Smooth muscle cell (in vitro differentiated cells): ENCODE results near the gene MYT1. TPM values are rescaled to one million over a fixed set of nuclear protein-coding genes. Genes with fewer than 3 reads are reported as not detected.

Experiments used
- DNase-seq: peaks from one replicate; lab custom pipeline; 2025; ENCODE audit not compliant: unreplicated experiment; lab: John Stamatoyannopoulos, UW
- H2AFZ ChIP-seq: fragments of 200-600 bp; sonication (generic); 2 replicates; pipeline ENCODE4 v1.6.0; 2016; ENCODE audit warnings: antibody characterized with exemption, low read depth, mild to moderate bottlenecking
- H3F3A ChIP-seq: fragments of 200-600 bp; sonication (generic); 2 replicates; pipeline ENCODE4 v1.6.0; 2017; ENCODE audit warnings: antibody characterized with exemption, low read depth
- H3K27ac ChIP-seq: fragments of 200-600 bp; sonication (generic); 2 replicates; pipeline ENCODE4 v1.5.1; 2016; ENCODE audit warnings: low read depth, mild to moderate bottlenecking
- H3K27me3 ChIP-seq: fragments of 200-600 bp; sonication (generic); 2 replicates; pipeline ENCODE4 v1.6.1; 2016; ENCODE audit warnings: low read depth, mild to moderate bottlenecking
- H3K36me3 ChIP-seq: fragments of 200-600 bp; sonication (generic); 2 replicates; pipeline ENCODE4 v1.5.1; 2016; ENCODE audit warnings: low read depth
- H3K4me1 ChIP-seq: fragments of 200-600 bp; sonication (generic); 2 replicates; pipeline ENCODE4 v1.5.1; 2016; ENCODE audit warnings: low read depth
- H3K4me2 ChIP-seq: fragments of 200-600 bp; sonication (generic); 2 replicates; pipeline ENCODE4 v1.6.0; 2016; ENCODE audit warnings: mild to moderate bottlenecking
- H3K4me3 ChIP-seq: fragments of 200-600 bp; sonication (generic); 2 replicates; pipeline ENCODE4 v1.5.1; 2016; ENCODE audit warnings: mild to moderate bottlenecking
- H3K79me2 ChIP-seq: fragments of 200-600 bp; sonication (generic); 2 replicates; pipeline ENCODE4 v1.6.0; 2016; ENCODE audit warnings: low read depth, mild to moderate bottlenecking
- H3K9ac ChIP-seq: fragments of 200-600 bp; sonication (generic); 2 replicates; pipeline ENCODE4 v1.6.0; 2016; ENCODE audit warnings: low read depth
- H3K9me3 ChIP-seq: fragments of 200-600 bp; sonication (generic); replicated peaks from 2 replicates; pipeline ENCODE4 v1.5.1; 2016; ENCODE audit warnings: low read depth
- H4K20me1 ChIP-seq: fragments of 200-600 bp; sonication (generic); 2 replicates; pipeline ENCODE4 v1.6.0; 2016; ENCODE audit warnings: low read depth
- CTCF ChIP-seq: fragments of 200-600 bp; sonication (generic); IDR thresholded peaks from 2 replicates; pipeline ENCODE4 v1.5.1; 2017; ENCODE audit warnings: borderline replicate concordance, mild to moderate bottlenecking, antibody characterized with exemption; ENCODE audit not compliant: insufficient read depth, poor library complexity, severe bottlenecking
- WGBS: methylation state at CpG from one replicate; pipeline ENCODE4 v1.1.7; 2016; ENCODE audit warnings: low lambda C conversion rate; 5-methylcytosine and 5-hydroxymethylcytosine counted together
- polyA plus RNA-seq: library from polyadenylated mRNA; unstranded; fragments of >200 nt; fragmentation: Nextera tagmentation; extraction: Ambion mirVana; gene quantifications from 2 replicates; pipeline ENCODE4 v1.2.1, GENCODE V29; 2016
- total RNA-seq: library from RNA; depleted of rRNA; stranded (reverse); fragments of >200 nt; gene quantifications from 2 replicates; pipeline ENCODE4 v1.2.3, GENCODE V29; 2014

MYT1 gene
- total and polyA plus RNA-seq, 2 experiments from 2014 or later = 0.09 TPM; not detected in 1

- Histone ChIP-seq H2AFZ (no peak overlapping the region), H3K4me2 (no peak overlapping the region), H3K36me3 (no peaks in the 10 kb centered on the region), H3K4me3 (no peak overlapping the region), H3K4me1 (peaks cover 16% of the 10 kb centered on the region), H3K9ac (no peak overlapping the region), H3K27ac (no peak overlapping the region), H3K27me3 (no peaks in the 10 kb centered on the region), H3F3A (peaks cover 7% of the 10 kb centered on the region), H4K20me1 (no peaks in the 10 kb centered on the region), H3K9me3 (no peaks in the 10 kb centered on the region), H3K79me2 (no peaks in the 10 kb centered on the region)
- WGBS = 81% methylated on average over 16 of the region's 16 CpGs
- no peak for TF ChIP-seq CTCF
- DNase-seq = no peak
Measured at GRCh38 chr20:64219730-64220129, 55.5 kb downstream of the MYT1 start.

- DNase-seq = no peak
- Histone ChIP-seq H3K4me1 (peaks cover 23% of the 10 kb centered on the region), H3F3A (peaks cover 10% of the 10 kb centered on the region), H3K9me3 (no peaks in the 10 kb centered on the region), H2AFZ (no peak overlapping the region), H3K36me3 (no peaks in the 10 kb centered on the region), H3K4me3 (no peak overlapping the region), H3K9ac (no peak overlapping the region), H3K27ac (no peak overlapping the region), H3K79me2 (no peaks in the 10 kb centered on the region), H4K20me1 (no peaks in the 10 kb centered on the region), H3K27me3 (no peaks in the 10 kb centered on the region), H3K4me2 (no peak overlapping the region)
- no peak for TF ChIP-seq CTCF
- 81% methylated on average over 8 of the region's 8 CpGs for WGBS
Measured at GRCh38 chr20:64220420-64220819, 56.2 kb downstream of the MYT1 start.

- TF ChIP-seq CTCF = no peak
- DNase-seq = no peak
- Histone ChIP-seq H3K9me3 (no peaks in the 10 kb centered on the region), H3K79me2 (no peaks in the 10 kb centered on the region), H2AFZ (no peak overlapping the region), H3K27me3 (no peaks in the 10 kb centered on the region), H3K4me1 (peaks cover 24% of the 10 kb centered on the region), H3K4me3 (no peak overlapping the region), H3K9ac (no peak overlapping the region), H4K20me1 (no peaks in the 10 kb centered on the region), H3K36me3 (no peaks in the 10 kb centered on the region), H3F3A (peaks cover 10% of the 10 kb centered on the region), H3K4me2 (no peak overlapping the region), H3K27ac (no peak overlapping the region)
- WGBS = 86% methylated on average over 17 of the region's 17 CpGs
Measured at GRCh38 chr20:64220891-64221527, 56.8 kb downstream of the MYT1 start.

GRCh38 chr20:64222291-64222735 is 58.1 kb downstream of the MYT1 start:
- H3K4me3 ChIP-seq = no peak overlapping the region
- no peak overlapping the region for H3K4me2 ChIP-seq
- H3K79me2 ChIP-seq = no peaks in the 10 kb centered on the region
- H4K20me1 ChIP-seq = no peaks in the 10 kb centered on the region
- no peaks in the 10 kb centered on the region for H3K36me3 ChIP-seq
- H3K4me1 ChIP-seq = peaks cover 24% of the 10 kb centered on the region
- no peaks in the 10 kb centered on the region for H3K9me3 ChIP-seq
- no peak overlapping the region for H2AFZ ChIP-seq
- TF ChIP-seq CTCF = no peak
- H3K27ac ChIP-seq = peak overlapping the region; percentile 16
- no peak for DNase-seq
- no peak overlapping the region for H3K9ac ChIP-seq
- WGBS = 54% methylated on average over 5 of the region's 5 CpGs
- H3K27me3 ChIP-seq = no peaks in the 10 kb centered on the region
- peaks cover 10% of the 10 kb centered on the region for H3F3A ChIP-seq
